Hepatocyte (in vitro differentiated cells): ENCODE results near the gene ITPK1. TPM values are rescaled to one million over a fixed set of nuclear protein-coding genes. Genes with fewer than 3 reads are reported as not detected.

Source experiments
- DNase-seq: peaks from one replicate; pipeline ENCODE4 v3.0.0-alpha.2; 2016; ENCODE audit warnings: low spot score
- H2AFZ ChIP-seq: fragments of 200-600 bp; sonication (generic); 2 replicates; pipeline ENCODE4 v1.6.0; 2016; ENCODE audit warnings: antibody characterized with exemption, mild to moderate bottlenecking
- H3K27ac ChIP-seq: fragments of 200-600 bp; sonication (generic); 2 replicates; pipeline ENCODE4 v1.5.1; 2016; ENCODE audit warnings: mild to moderate bottlenecking
- H3K27me3 ChIP-seq: fragments of 200-600 bp; sonication (generic); 2 replicates; pipeline ENCODE4 v1.6.1; 2016
- H3K36me3 ChIP-seq: fragments of 200-600 bp; sonication (generic); replicated peaks from 2 replicates; pipeline ENCODE4 v1.5.1; 2016; ENCODE audit warnings: low read depth; ENCODE audit not compliant: insufficient read depth
- H3K4me1 ChIP-seq: fragments of 200-600 bp; sonication (generic); 2 replicates; pipeline ENCODE4 v1.5.1; 2016; ENCODE audit warnings: mild to moderate bottlenecking, moderate library complexity; ENCODE audit not compliant: insufficient read depth
- H3K4me2 ChIP-seq: fragments of 200-600 bp; sonication (generic); 2 replicates; pipeline ENCODE4 v1.6.0; 2016
- H3K4me3 ChIP-seq: fragments of 200-600 bp; sonication (generic); 2 replicates; pipeline ENCODE4 v1.5.1; 2016; ENCODE audit warnings: mild to moderate bottlenecking
- H3K79me2 ChIP-seq: fragments of 200-600 bp; sonication (generic); 2 replicates; pipeline ENCODE4 v1.6.0; 2017; ENCODE audit warnings: mild to moderate bottlenecking
- H3K9me2 ChIP-seq: fragments of 200-600 bp; sonication (generic); replicated peaks from 2 replicates; pipeline ENCODE4 v1.6.0; 2017; ENCODE audit warnings: mild to moderate bottlenecking; ENCODE audit not compliant: insufficient read depth
- H3K9me3 ChIP-seq: fragments of 200-600 bp; sonication (generic); 2 replicates; pipeline ENCODE4 v1.5.1; 2016; ENCODE audit warnings: low read depth, mild to moderate bottlenecking
- H4K20me1 ChIP-seq: fragments of 200-600 bp; sonication (generic); 2 replicates; pipeline ENCODE4 v1.6.0; 2016; ENCODE audit warnings: mild to moderate bottlenecking; ENCODE audit not compliant: insufficient read depth, poor library complexity, severe bottlenecking
- EZH2 ChIP-seq: fragments of 200-600 bp; sonication (generic); IDR thresholded peaks from 2 replicates; pipeline ENCODE4 v1.6.1; 2016; ENCODE audit warnings: antibody characterized with exemption, mild to moderate bottlenecking, borderline replicate concordance
- EZH2phosphoT487 ChIP-seq: fragments of 200-600 bp; sonication (generic); IDR thresholded peaks from one replicate; pipeline ENCODE4 v1.6.1; 2018; ENCODE audit warnings: antibody characterized with exemption, mild to moderate bottlenecking, low read depth, moderate library complexity; ENCODE audit not compliant: unreplicated experiment, severe bottlenecking
- WGBS: methylation state at CpG from one replicate; pipeline ENCODE4 v1.1.6; 2016; ENCODE audit warnings: low lambda C conversion rate; ENCODE audit errors: missing lambda C conversion rate; 5-methylcytosine and 5-hydroxymethylcytosine counted together
- polyA plus RNA-seq: library from polyadenylated mRNA; unstranded; fragments of >200 nt; fragmentation: Nextera tagmentation; extraction: Ambion mirVana; gene quantifications from 2 replicates; pipeline ENCODE4 v1.2.1, GENCODE V29; 2016
- total RNA-seq: library from RNA; depleted of rRNA; stranded (reverse); fragments of >200 nt; gene quantifications from 2 replicates; pipeline ENCODE4 v1.2.3, GENCODE V29; 2014
- TF ChIP-seq, protein P1 (sequence below): fragments of 200-600 bp; sonication (generic); IDR thresholded peaks from 2 replicates; pipeline ENCODE4 v1.5.1; 2016; ENCODE audit warnings: antibody characterized with exemption, mild to moderate bottlenecking; ENCODE audit not compliant: poor library complexity

ITPK1 gene
- total and polyA plus RNA-seq, 2 experiments from 2014 or later, result 49.8 to 66.7 TPM

DNA sequence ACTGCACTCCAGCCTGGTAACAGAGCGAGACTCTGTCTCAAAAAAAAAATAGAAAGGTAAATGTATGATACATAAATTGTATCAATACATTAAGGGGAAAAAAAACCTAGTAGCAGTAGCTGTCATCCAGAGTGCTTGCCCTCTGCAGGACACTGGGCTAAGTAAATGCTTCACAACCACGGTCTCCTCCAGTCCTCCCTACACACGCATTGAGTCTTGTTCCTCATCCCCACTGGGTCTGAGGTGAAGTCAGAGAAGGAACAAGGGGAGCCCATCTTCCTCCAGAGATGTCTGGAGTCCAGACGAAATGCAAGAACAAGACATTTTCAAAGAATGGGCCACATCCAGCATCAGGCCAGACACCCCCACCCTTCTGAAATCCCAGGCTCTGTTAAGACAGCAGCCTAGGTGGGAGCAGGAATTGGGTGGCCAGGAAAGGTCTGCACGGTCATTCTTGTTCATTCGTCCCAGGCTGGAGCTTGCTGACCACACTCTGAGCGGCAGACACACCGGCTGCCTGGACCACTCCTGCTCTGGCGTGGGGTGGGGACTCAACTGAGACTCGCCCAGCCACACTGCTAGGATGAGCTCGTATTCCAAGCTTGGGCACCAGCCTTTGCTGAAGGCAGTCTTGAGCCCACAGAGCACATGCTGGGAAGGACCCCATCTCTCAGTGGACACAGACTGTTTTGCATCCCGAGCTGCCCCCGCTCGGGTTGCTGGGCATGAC lies 147.3 kb downstream of the ITPK1 start:
- TF ChIP-seq EZH2, result no peak
- no peak for TF ChIP-seq EZH2phosphoT487
- TF ChIP-seq, protein P1, sequence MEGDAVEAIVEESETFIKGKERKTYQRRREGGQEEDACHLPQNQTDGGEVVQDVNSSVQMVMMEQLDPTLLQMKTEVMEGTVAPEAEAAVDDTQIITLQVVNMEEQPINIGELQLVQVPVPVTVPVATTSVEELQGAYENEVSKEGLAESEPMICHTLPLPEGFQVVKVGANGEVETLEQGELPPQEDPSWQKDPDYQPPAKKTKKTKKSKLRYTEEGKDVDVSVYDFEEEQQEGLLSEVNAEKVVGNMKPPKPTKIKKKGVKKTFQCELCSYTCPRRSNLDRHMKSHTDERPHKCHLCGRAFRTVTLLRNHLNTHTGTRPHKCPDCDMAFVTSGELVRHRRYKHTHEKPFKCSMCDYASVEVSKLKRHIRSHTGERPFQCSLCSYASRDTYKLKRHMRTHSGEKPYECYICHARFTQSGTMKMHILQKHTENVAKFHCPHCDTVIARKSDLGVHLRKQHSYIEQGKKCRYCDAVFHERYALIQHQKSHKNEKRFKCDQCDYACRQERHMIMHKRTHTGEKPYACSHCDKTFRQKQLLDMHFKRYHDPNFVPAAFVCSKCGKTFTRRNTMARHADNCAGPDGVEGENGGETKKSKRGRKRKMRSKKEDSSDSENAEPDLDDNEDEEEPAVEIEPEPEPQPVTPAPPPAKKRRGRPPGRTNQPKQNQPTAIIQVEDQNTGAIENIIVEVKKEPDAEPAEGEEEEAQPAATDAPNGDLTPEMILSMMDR, result no peak
- Histone ChIP-seq H3K9me2 (no peaks in the 10 kb centered on the region), H2AFZ (no peak overlapping the region), H3K4me3 (no peak overlapping the region), H3K4me1 (peaks cover 15% of the 10 kb centered on the region), H3K9me3 (no peaks in the 10 kb centered on the region), H3K4me2 (no peak overlapping the region), H4K20me1 (no peaks in the 10 kb centered on the region), H3K27me3 (no peaks in the 10 kb centered on the region), H3K79me2 (peaks cover 35% of the 10 kb centered on the region), H3K36me3 (no peaks in the 10 kb centered on the region), H3K27ac (no peak overlapping the region)
- WGBS, result 96% methylated on average over 14 of the region's 14 CpGs
- DNase-seq, result no peak

DNA sequence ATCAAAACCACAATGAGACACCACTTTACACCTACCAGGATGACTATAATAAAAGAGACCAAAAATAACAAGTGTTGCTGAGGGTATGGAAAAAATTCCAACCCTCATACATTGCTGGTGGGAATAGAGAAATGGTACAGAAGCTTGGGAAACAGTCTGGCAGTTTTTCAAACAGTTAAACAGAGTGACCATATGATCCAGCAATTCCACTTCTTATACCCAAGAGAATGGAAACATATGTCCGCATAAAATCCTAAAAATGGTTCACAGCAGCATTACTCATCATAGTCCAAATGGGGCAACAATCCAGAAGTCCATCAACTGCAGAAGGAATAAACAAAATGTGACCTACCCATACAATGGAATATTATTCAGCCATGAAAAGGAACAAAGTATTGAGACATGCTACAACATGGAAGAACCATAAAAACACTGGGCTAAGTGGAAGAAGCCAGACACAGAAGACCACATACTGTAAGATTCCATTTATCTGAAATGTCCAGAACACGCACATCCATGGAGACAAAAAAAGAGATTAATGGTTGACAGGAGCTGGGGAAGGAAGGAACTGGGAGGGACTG lies 148.3 kb downstream of the ITPK1 start:
- no peak for DNase-seq
- Histone ChIP-seq H3K4me3 (no peak overlapping the region), H3K4me1 (peaks cover 17% of the 10 kb centered on the region), H3K4me2 (no peak overlapping the region), H3K27ac (no peak overlapping the region), H3K9me2 (no peaks in the 10 kb centered on the region), H3K79me2 (peaks cover 32% of the 10 kb centered on the region), H3K9me3 (no peaks in the 10 kb centered on the region), H2AFZ (no peak overlapping the region), H3K36me3 (no peaks in the 10 kb centered on the region), H4K20me1 (no peaks in the 10 kb centered on the region), H3K27me3 (no peaks in the 10 kb centered on the region)
- TF ChIP-seq EZH2, result no peak
- TF ChIP-seq, protein P1, result no peak
- TF ChIP-seq EZH2phosphoT487, result no peak
- 95% methylated on average over 2 of the region's 2 CpGs for WGBS

DNA sequence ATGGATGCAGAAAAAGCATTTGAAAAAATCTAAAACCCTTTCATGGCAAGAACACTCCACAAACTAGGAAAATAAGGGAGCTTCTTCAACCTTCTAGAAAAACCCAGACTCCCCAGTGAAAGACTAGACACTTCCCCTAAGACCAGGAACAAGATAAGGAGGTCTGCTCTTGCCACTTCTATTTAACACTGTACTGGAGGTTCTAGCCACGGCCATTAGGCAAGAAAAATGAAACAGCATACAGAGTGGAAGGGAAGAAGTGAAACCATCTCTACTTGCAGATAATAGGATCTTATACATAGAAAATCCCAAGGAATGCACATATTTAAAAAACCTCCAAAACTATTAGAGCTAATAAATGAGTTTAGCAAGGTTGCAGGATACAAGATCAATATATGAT lies 150.4 kb downstream of the ITPK1 start:
- TF ChIP-seq EZH2phosphoT487 (no peak), EZH2 (no peak)
- TF ChIP-seq, protein P1, result no peak
- Histone ChIP-seq H3K27me3 (no peaks in the 10 kb centered on the region), H3K9me2 (no peaks in the 10 kb centered on the region), H3K79me2 (peaks cover 29% of the 10 kb centered on the region), H3K4me1 (peaks cover 17% of the 10 kb centered on the region), H4K20me1 (no peaks in the 10 kb centered on the region), H2AFZ (no peak overlapping the region), H3K4me2 (no peak overlapping the region), H3K27ac (no peak overlapping the region), H3K36me3 (no peaks in the 10 kb centered on the region), H3K9me3 (no peaks in the 10 kb centered on the region), H3K4me3 (no peak overlapping the region)
- WGBS, result 100% methylated on average over 1 of the region's 1 CpG
- no peak for DNase-seq
